Measurements from ENCODE around the gene SIAH2. TPM values are rescaled to one million over a fixed set of nuclear protein-coding genes. Genes with fewer than 3 reads are reported as not detected.

Gene SIAH2
- total RNA-seq, 4 donors from 2014 or later, result 17.8 to 29.0 (median 20.4) TPM

DNA sequence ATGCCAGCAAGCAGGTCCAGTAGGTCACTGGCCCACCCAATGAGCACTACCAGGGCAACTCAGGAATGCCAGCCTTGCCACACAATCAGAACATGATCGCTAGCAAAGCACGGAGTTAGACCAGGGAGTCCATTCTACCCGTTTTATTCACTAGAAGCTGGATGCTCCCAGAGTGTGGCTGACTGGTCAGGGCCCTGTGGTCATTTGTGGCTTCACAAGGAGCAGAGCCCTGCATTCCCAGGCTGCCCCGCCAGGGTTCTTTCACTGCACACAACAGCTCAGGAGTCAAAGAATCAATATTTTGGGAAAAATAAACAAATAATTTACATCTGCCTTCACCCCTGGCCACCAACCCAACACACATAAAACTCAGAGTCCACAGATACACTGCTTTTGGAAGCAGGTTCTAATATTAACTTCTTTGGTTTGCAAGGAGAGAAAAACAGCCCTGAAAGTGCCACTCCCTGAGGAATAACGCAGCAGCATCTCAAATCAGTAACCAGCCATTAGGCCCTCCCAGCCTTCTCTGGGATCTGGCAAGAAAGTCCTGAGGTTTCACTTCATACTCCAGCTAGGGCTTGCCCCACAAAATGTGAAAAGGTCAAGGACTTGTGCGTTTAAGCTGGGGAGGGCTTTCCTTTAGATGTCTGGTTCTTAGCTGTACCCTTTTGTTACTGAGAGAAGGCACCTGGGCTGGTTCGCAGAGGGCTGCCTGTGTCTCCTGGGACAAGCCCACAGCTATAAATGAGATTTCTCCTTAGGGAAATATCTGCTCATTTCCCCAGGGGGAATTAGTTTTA is 16.0 kb downstream of the SIAH2 start:
- no peak for TF ChIP-seq POLR2A (IDR thresholded peaks at IDR 0.05)
- TF ChIP-seq, protein P1, sequence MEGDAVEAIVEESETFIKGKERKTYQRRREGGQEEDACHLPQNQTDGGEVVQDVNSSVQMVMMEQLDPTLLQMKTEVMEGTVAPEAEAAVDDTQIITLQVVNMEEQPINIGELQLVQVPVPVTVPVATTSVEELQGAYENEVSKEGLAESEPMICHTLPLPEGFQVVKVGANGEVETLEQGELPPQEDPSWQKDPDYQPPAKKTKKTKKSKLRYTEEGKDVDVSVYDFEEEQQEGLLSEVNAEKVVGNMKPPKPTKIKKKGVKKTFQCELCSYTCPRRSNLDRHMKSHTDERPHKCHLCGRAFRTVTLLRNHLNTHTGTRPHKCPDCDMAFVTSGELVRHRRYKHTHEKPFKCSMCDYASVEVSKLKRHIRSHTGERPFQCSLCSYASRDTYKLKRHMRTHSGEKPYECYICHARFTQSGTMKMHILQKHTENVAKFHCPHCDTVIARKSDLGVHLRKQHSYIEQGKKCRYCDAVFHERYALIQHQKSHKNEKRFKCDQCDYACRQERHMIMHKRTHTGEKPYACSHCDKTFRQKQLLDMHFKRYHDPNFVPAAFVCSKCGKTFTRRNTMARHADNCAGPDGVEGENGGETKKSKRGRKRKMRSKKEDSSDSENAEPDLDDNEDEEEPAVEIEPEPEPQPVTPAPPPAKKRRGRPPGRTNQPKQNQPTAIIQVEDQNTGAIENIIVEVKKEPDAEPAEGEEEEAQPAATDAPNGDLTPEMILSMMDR (IDR thresholded peaks at IDR 0.05), result no peak
- intact Hi-C loops (cut with DNase I), result no loop called here
- Histone ChIP-seq H3K27ac (no peak overlapping the region), H3K4me3 (replicated peaks in 1 of 3) (no peak overlapping the region), H3K9me3 (no peaks in the 10 kb centered on the region), H3K36me3 (peaks cover 0 to 4% of the 10 kb centered on the region in 2 donors), H3K27me3 (no peaks in the 10 kb centered on the region), H3K4me1 (peaks cover 5 to 41% of the 10 kb centered on the region in 2 donors)
- 79 to 84% methylated on average over 7 of the region's 7 CpGs for WGBS, 2 donors
- DNase-seq, result no peak

DNA sequence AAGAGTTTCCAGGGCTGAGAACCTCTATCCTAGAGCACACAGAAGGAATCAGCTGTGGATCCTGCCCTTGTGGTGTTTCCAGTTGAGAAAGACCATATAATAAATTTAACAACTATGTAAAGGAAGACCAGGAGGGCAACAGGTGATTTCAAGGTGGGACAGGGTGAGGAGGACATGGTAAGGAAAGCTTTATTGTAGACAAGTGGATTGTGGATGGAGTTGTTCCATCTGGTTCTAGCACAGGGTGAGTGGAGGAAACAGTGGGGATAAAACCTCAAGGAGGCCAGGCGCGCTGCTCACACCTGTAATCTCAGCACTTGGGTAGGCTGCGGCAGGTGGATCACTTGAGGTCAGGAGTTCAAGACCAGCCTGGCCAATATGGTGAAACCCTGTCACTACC is 17.1 kb downstream of the SIAH2 start:
- Histone ChIP-seq H3K27ac (no peak overlapping the region), H3K4me1 (peaks cover 6 to 35% of the 10 kb centered on the region in 2 donors), H3K27me3 (no peaks in the 10 kb centered on the region), H3K36me3 (peaks cover 0 to 4% of the 10 kb centered on the region in 2 donors), H3K4me3 (replicated peaks in 1 of 3) (no peak overlapping the region), H3K9me3 (no peaks in the 10 kb centered on the region)
- 93 to 98% methylated on average over 3 of the region's 3 CpGs for WGBS, 2 donors
- no peak for DNase-seq
- no peak for TF ChIP-seq POLR2A (IDR thresholded peaks at IDR 0.05)
- TF ChIP-seq, protein P1 (IDR thresholded peaks at IDR 0.05), result no peak
- intact Hi-C loops (cut with DNase I), result no loop called here

DNA sequence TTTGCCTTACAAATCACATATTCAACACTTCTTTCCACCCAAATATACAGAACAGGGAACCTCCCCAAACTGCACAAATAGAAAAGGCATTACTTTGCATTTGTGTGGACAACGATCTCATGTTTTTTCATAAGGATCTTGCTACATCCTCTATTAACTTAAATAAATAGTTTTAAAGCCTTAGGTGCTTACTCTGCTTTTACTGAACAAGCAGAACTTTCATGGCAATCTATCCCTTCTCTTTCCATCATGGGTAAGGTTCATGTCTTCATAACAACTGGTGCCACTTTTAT is 18.1 kb downstream of the SIAH2 start:
- Histone ChIP-seq H3K27me3 (no peaks in the 10 kb centered on the region), H3K4me1 (peaks cover 6 to 28% of the 10 kb centered on the region in 2 donors), H3K36me3 (peaks cover 0 to 4% of the 10 kb centered on the region in 2 donors), H3K27ac (no peak overlapping the region), H3K9me3 (no peaks in the 10 kb centered on the region), H3K4me3 (replicated peaks in 1 of 3) (no peak overlapping the region)
- 75 to 80% methylated on average over 1 of the region's 1 CpG for WGBS, 2 donors
- TF ChIP-seq POLR2A (IDR thresholded peaks at IDR 0.05), result no peak
- TF ChIP-seq, protein P1 (IDR thresholded peaks at IDR 0.05), result no peak
- intact Hi-C loops (cut with DNase I), result no loop called here
- no peak for DNase-seq

DNA sequence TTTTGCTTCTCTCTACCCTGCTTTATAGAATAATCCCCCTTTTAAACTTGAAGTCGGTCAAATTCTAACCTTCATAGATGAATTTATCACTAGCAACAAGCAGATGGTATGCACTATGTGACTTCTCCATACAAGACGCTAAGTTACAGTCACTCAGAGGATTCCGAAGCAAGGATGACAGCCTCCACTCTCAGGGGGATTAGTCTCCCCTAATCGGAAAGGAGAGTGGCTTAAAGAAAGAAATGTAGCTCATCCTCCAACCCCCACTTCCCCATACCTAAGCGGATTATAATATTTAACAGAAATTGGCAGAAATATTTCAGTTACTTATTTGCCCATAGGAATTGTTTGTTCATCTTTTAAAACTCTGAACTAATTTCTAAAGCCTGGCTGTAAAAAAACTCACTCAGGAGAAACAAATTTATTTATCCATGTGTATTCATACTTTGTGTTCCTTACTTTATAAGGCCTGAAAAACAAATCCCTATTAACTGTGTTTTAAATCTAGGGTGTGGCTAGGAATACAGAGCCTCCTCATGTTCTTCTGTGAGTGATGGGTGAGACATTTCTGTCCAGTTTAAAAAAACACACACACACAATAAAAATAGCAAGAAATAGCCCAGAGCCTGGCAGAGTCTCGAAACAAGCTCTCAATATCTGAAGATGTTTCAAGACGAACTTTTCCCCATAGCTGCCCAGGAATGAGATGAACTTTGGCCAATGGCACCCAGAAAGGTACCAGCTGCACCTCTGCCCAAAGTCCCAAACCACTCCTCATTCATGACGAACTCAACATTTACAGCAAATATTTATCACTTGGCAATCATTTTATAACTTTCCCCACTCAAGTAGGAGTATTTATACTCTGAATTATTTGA is 18.7 kb downstream of the SIAH2 start:
- TF ChIP-seq, protein P1 (IDR thresholded peaks at IDR 0.05), result no peak
- no peak for TF ChIP-seq POLR2A (IDR thresholded peaks at IDR 0.05)
- H3K4me1 ChIP-seq, result peaks cover 6 to 28% of the 10 kb centered on the region in 2 donors
- intact Hi-C loops (cut with DNase I), result no loop called here
- H3K9me3 ChIP-seq, result no peaks in the 10 kb centered on the region
- H3K36me3 ChIP-seq, result peaks cover 0 to 4% of the 10 kb centered on the region in 2 donors
- DNase-seq, result no peak
- 76 to 77% methylated on average over 8 of the region's 8 CpGs for WGBS, 2 donors
- H3K27ac ChIP-seq, result no peak overlapping the region
- H3K27me3 ChIP-seq, result no peaks in the 10 kb centered on the region
- H3K4me3 ChIP-seq (replicated peaks in 1 of 3), result no peak overlapping the region

DNA sequence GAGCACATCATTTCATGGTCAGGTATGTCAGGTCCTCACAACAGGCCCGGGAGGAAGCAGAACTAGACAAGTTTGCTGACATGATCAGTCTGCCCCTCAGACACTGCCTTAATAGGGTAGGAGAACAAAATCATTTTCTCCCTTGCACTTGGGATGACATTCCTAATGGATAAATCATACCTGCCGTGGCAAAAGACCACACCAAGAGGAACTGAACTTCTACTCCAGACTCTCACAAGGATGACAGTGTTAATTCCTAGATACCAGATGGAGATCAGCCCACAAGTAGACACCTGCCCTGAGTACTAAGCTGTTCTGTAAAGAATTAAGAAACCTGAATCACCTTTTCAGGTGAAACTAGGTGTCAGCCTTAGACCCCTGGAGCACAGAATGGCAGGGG is 19.5 kb downstream of the SIAH2 start:
- Histone ChIP-seq H3K36me3 (peaks cover 0 to 4% of the 10 kb centered on the region in 2 donors), H3K4me1 (peaks cover 6 to 33% of the 10 kb centered on the region in 2 donors), H3K27me3 (no peaks in the 10 kb centered on the region), H3K4me3 (replicated peaks in 1 of 3) (no peak overlapping the region), H3K27ac (no peak overlapping the region), H3K9me3 (no peaks in the 10 kb centered on the region)
- TF ChIP-seq, protein P1 (IDR thresholded peaks at IDR 0.05), result no peak
- TF ChIP-seq POLR2A (IDR thresholded peaks at IDR 0.05), result no peak
- WGBS, 2 donors, result 43 to 79% methylated on average over 1 to 2 of the region's 2 CpGs
- no peak for DNase-seq
- intact Hi-C loops (cut with DNase I), result no loop called here

Data from thyroid gland (tissue), 4 donors.